ENCODE measurements around the gene NIPSNAP2. TPM values are rescaled to one million over a fixed set of nuclear protein-coding genes. Genes with fewer than 3 reads are reported as not detected.

NIPSNAP2 gene
- 58.6 TPM for total RNA-seq

DNA sequence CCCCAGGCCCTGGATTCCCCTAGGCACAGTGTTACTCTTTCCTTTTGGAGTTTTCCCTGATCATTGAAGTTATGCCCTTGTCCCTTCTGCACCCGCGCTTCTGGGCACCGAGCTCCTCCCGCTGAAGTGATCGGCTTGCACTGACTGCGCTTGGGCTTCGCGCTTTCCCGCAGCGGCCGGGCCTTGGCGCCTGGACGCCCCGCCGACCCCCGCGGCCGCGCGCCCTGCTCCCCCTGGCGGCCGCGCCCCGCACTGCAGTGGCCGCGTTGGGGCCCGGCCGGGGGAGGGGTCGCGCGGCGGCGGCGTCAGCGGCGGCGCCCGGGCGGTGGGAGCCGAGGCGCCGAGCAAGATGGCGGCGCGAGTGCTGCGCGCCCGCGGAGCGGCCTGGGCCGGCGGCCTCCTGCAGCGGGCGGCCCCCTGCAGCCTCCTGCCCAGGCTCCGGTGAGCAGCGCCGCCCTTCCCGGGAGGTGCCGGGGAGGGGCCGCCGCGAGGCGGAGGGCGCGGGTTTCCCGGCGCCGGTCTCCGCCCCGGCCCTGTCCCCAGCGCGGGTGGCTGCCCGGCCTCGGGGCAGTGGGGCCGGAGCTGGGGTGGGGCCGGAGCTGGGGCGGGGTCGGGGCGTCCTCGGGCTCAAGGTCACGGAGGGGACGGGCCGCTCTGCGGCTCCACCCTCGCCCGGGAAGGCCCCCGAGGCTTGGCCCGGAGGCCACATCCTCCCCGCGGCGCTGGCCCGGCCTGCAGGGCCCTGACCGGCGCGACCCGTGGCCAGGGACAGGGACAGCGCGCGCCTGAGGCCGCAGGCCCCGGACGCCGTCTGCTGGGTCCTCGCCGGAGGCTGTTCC lies at the start of gene NIPSNAP2:
NIPSNAP2 (plus strand) TSS at position 325 of the 839 bp plus-strand sequence; CDS start at position 350, 25 bp downstream.

GRCh38 chr7:55951637-55952351 lies 12.6 kb upstream of the NIPSNAP2 start, which contains the start of gene MRPS17:
MRPS17 (plus strand) TSS chr7:55951877; CDS start chr7:55953196, 1,319 bp downstream.

Other genes starting within 250 kb of the NIPSNAP2 start
- under 0.01 TPM for gene SEPTIN14, start 101.8 kb upstream of the NIPSNAP2 start, total RNA-seq
- 54.4 TPM for gene ZNF713, start 77.1 kb upstream of the NIPSNAP2 start, total RNA-seq
- gene MRPS17, start 12.7 kb upstream of the NIPSNAP2 start, total RNA-seq = 27.7 TPM
- gene PSPH, start 86.9 kb downstream of the NIPSNAP2 start, total RNA-seq = 28.8 TPM
- gene CCT6A, start 87.2 kb downstream of the NIPSNAP2 start, total RNA-seq = 182 TPM
- 103 TPM for gene SUMF2, start 99.7 kb downstream of the NIPSNAP2 start, total RNA-seq
- gene PHKG1, start 128.4 kb downstream of the NIPSNAP2 start, total RNA-seq = 7.2 TPM
- gene CHCHD2, start 141.9 kb downstream of the NIPSNAP2 start, total RNA-seq = 160 TPM
- gene NUPR2, start 151.8 kb downstream of the NIPSNAP2 start, total RNA-seq = 3.0 TPM

Measured in diencephalon (tissue), 1 donor.